HG03460 (cell line): ENCODE data around the gene RNPEPL1.

Experiments
- ATAC-seq: cut with Tn5 transposase; IDR thresholded peaks from one replicate; pipeline ENCODE4 v1.9.1; 2021; ENCODE audit not compliant: unreplicated experiment

RNPEPL1 gene

DNA sequence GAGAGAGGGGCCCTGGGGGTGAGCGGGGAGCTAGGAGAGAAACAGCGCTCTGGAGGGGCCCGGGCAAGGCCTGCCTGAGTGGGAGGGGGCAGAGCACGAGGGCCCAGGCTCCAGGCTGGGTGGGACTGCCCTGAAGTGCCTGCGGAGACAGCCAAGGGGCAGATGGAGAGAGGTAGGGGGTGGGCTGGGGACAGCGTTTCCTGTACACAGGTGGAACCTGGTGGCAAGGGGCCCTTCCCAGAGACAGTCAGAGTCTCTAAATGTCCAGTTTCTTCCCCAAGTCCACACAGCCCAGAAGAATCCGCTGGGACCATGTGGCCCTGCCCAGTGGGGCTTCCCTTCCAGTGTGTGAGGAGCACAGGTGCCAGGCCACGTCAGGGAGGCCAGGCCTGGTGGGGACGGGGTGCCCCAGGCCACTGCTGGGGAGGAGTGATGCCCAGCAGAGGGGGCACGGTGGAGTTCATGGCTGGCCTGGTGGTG is 55.3 kb downstream of the RNPEPL1 start:
- no peak for ATAC-seq

DNA sequence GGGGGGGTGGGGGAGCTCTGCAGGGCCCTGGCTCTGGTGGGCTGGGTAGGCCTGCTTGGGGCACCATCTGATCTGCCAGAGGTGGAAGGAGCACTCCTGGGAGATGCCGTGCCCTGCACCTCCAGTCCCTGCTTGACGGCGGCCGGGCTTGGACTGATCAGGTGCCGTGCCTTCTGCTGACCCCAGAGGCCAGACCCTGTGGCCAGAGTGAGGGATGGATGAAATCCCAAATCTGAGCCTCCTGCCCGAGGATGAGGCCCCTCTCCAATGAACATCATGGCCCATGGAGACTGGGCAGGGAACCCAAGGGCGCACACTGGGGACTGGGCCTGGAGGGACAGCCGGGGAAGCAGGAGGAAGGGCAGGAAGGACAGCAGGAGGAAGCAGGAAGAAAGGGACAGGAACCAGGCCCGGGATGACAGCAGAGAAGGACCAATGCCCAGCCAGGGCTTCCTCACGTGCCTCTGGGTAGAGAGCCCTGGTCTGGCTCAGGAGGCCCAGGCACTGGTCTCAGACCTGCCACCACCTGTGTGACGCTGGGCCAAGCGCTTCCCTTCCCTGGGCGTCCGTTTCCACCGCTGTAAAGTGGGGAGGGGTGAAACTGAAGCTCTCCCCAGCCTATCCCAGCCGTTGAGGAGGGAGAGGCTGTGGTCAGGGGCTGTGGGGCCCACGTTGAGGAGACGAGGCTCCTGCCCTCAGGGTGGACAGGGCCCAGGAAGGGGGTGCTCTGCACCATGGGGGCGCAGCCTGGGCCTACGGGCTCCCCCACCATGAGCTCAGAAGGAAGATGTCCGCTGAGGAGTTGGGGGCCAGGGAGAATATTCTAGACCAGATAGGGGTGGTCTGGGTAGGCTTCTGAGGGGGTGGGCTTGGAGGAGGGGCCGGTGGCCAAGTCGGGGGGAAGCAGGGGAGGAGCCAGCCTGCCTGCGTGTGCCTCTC is 56.0 kb downstream of the RNPEPL1 start:
- ATAC-seq, result no peak

DNA sequence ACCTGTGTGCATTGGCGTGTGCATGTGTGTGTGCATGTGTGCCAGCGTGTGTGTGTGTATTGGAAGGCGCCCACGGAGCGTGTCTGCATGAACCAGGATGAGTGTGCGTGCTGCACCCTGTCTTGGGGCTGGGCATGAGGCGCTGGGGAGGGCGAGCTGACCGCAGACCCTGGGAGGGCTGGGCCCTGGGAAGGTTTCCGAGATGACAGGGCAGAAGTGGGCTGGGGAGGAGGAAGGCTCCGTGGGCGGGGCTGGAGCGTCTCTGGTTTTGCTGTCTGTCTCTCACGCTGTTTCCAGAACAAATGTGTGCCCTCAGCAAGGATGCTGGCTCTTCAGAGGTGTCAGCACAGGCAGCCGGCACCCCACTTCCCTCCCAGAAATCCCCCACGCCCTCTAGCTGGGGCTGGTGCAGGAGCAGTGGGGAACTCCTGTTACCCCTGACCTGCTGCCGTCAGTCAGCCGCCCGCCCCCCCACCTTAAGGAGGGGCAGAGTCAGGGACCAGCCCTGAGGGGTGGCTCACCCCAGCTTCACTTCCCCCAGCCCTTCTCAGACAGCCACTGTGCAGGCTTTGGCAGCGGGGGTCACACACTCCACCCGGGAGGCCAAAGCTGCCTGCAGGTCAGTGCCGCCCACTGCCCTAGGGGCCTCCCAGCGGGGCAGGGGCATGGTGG is 56.8 kb downstream of the RNPEPL1 start, which contains the start of gene GPR35:
Gene GPR35 (plus strand): TSS at position 531 of the 672 bp plus-strand sequence. CDS start 4,473 bp downstream, outside the sequence.
- no peak for ATAC-seq

DNA sequence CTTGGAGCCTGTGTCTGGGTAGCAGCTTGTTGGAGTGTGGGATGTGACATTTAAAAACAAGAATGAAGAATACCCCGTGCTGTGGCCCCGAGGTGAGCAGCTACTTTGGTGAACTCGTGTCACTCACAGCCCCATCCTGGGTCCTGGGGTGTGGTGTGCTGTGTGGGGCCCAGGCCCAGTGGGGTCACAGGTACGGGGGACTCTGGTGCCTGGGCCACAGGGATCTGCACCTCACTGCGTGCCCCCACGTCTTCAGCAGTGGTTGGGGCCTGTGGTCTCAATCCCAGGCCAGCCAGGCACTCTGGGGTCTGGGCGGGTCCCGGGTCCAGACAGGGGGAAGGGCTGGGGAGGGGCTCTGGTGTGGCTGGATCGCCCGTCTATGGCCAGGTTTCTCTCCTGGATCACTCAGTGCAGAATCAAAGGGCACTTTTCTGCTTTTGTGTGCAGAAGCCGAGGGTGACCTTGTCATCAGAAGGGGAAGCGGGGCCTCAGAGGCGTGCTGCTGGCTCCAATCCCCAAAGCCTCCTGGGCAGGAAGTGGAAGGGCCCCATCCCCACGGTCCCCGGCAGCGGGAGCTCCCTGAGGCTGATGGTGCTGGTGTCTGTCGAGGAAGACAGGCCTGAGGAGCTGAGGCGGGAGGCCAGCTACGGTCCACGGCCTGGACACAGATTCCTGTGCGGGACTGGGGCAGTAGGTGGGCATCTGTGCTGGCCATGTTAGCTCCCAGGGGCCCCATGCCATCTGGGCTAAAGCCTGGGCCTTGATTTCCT is 58.4 kb downstream of the RNPEPL1 start:
- no peak for ATAC-seq

DNA sequence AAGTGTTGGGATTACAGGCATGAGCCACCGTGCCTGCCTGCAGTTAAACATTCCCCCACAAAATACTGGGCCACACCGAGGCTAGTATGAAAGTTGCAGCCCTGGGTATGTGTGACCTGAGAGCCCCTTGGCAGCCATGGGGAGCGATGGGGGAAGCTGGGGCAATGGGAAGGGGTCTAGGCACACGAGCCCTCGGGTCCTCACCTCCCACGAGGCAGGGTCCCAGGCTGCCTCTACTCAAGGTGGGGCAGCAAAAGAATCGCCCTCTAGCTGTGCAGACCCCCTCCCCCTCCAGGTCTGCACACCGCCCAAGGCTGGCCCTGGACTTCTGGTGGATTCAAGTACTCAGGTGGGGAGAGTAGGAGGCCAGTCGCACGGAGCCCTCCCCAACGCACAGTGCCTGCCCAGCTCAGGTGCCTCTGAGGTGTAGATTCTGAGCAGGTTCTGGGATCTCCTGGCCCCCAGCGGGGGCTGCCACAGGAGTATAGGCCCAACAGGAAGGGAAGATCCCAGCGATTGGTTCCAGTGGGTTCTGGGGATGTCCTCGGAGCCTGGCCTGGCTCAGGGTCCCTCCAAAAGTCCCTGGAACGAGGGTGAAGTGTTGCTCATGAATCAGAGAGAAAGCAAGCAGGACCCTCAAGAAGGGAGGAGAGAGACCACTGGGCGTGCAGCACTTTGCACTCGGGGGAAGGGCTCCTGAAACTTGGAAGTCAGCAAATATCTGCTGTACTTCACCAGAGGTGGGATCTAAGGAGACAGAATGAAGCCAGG is 59.6 kb downstream of the RNPEPL1 start:
- no peak for ATAC-seq

DNA sequence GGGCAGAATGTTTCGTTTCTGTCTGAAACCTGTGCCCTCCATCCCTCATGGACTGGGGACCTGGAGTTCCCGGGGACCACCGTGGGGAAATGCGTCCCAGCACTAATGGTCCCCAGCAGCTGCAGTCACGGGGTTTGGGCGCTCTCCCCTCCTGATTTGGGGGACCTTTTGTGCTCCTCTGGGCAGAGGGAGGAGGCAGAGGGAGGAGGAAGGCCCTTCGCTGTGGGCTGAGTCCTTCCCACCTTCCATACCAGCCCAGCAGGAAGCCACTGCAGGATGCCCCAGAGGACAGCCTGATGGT is 60.2 kb downstream of the RNPEPL1 start:
- no peak for ATAC-seq

DNA sequence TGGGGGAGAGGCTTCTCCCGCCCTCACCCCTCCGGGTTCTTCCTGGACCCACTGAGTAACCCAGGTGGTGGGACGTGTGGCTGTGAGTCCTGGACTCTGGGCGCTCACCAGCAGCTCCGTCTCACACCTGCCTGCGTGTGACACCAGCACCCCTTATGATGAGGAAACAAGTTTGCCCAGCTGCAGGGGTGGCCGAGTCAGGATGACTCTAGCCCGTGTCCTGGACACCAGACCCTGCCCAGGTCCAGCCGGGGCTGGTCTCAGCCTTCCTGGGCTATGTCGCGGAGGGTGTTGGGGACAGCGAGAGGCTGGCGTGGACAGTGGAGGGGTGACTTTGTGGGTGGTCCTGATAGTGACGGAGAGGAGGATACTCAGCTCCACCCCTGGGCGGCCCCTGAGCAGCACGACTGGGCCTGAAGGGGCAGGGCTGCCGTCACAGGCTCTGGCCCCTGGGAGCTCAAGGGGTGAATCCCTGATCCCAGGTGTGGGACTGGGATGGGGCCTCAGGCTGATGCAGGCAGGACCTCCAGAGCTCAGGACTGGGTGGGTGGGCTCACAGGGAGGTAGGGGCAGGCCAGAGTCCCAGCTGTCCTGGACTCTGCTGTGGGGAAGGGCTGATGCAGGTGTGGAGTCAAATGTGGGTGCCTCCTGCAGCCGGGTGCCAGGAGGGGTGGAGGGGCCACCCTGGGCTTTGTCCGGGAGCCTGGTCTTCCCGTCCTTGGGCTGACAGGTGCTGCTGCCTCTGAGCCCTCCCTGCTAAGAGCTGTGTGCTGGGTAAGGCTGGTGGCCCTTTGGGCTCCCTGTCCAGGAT is 60.7 kb downstream of the RNPEPL1 start:
- no peak for ATAC-seq

DNA sequence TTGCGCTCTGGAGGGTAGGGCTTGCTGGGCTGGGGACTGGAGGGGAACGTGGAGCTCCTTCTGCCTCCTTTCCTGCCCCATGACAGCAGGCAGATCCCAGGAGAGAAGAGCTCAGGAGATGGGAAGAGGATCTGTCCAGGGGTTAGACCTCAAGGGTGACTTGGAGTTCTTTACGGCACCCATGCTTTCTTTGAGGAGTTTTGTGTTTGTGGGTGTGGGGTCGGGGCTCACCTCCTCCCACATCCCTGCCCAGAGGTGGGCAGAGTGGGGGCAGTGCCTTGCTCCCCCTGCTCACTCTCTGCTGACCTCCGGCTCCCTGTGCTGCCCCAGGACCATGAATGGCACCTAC is 61.3 kb downstream of the RNPEPL1 start:
- ATAC-seq, result no peak

DNA sequence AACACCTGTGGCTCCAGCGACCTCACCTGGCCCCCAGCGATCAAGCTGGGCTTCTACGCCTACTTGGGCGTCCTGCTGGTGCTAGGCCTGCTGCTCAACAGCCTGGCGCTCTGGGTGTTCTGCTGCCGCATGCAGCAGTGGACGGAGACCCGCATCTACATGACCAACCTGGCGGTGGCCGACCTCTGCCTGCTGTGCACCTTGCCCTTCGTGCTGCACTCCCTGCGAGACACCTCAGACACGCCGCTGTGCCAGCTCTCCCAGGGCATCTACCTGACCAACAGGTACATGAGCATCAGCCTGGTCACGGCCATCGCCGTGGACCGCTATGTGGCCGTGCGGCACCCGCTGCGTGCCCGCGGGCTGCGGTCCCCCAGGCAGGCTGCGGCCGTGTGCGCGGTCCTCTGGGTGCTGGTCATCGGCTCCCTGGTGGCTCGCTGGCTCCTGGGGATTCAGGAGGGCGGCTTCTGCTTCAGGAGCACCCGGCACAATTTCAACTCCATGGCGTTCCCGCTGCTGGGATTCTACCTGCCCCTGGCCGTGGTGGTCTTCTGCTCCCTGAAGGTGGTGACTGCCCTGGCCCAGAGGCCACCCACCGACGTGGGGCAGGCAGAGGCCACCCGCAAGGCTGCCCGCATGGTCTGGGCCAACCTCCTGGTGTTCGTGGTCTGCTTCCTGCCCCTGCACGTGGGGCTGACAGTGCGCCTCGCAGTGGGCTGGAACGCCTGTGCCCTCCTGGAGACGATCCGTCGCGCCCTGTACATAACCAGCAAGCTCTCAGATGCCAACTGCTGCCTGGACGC is 61.9 kb downstream of the RNPEPL1 start:
- ATAC-seq, result no peak
